HFF-Myc (cell line): ENCODE results near the gene IL19.

ENCODE experiments used
- DNase-seq: peaks from one replicate; pipeline ENCODE4 v3.0.0-alpha.2; 2011; ENCODE audit warnings: low read depth; ENCODE audit errors: extremely low read depth
- H3K4me3 ChIP-seq: replicated peaks from 2 replicates; pipeline ENCODE4 v1.5.1; 2011; ENCODE audit warnings: low read depth, mild to moderate bottlenecking, control low read depth, low read length
- TF ChIP-seq, protein P1 (sequence below): IDR thresholded peaks from 2 replicates; pipeline ENCODE4 v1.5.1; 2012; ENCODE audit warnings: mild to moderate bottlenecking, low read depth, low read length, control low read depth; ENCODE audit errors: missing control alignments

Gene IL19

DNA sequence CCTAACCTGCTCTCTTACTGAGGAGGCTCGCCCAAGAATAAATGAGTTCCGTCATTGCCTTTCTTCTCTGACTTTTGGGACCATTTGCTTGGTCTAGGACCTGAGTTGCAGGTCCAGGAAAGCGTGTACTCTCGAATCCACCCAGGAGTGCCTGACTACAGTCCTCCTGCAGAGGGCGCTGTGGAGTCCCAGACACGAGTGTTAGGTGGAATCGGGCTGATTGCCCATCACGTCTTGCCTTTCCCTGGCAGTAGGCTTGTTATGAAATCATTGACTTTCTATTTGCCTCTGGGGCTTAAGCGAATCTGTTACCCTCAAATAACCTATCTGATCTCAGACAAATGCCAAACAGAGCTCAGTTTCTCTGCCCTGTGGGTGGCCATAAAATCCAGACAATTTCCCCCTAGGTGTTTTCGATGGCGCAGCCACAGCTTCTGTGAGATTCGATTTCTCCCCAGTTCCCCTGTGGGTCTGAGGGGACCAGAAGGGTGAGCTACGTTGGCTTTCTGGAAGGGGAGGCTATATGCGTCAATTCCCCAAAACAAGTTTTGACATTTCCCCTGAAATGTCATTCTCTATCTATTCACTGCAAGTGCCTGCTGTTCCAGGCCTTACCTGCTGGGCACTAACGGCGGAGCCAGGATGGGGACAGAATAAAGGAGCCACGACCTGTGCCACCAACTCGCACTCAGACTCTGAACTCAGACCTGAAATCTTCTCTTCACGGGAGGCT is 94.5 kb downstream of the IL19 start, which contains the start of gene IL20:
Gene IL20 (plus strand): TSS at position 685 of the 733 bp plus-strand sequence. CDS start 230 bp downstream, outside the sequence.
- TF ChIP-seq, protein P1, sequence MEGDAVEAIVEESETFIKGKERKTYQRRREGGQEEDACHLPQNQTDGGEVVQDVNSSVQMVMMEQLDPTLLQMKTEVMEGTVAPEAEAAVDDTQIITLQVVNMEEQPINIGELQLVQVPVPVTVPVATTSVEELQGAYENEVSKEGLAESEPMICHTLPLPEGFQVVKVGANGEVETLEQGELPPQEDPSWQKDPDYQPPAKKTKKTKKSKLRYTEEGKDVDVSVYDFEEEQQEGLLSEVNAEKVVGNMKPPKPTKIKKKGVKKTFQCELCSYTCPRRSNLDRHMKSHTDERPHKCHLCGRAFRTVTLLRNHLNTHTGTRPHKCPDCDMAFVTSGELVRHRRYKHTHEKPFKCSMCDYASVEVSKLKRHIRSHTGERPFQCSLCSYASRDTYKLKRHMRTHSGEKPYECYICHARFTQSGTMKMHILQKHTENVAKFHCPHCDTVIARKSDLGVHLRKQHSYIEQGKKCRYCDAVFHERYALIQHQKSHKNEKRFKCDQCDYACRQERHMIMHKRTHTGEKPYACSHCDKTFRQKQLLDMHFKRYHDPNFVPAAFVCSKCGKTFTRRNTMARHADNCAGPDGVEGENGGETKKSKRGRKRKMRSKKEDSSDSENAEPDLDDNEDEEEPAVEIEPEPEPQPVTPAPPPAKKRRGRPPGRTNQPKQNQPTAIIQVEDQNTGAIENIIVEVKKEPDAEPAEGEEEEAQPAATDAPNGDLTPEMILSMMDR: peak; percentile 97
- peak; percentile 70 for DNase-seq
- no peak within 1 kb of the TSS for H3K4me3 ChIP-seq

DNA sequence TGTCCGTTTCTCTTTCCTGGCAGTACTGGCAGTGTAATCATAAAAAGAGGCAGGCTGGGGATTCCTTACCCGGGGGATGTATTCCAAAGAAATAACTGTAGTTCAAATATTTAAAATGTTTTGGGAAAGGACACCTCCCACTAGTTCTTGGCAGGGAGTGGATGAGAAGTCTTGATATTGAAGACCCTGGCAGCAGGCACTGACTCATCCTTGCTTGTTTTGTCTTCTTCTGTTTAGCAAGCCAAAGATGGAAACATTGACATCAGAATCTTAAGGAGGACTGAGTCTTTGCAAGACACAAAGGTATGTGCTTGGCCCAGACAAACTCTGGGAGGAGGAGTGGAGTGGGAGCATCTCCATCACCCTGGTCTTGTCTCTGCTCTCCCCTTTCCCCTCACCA is 95.5 kb downstream of the IL19 start:
- TF ChIP-seq, protein P1: no peak
- no peak overlapping the region for H3K4me3 ChIP-seq
- no peak for DNase-seq

DNA sequence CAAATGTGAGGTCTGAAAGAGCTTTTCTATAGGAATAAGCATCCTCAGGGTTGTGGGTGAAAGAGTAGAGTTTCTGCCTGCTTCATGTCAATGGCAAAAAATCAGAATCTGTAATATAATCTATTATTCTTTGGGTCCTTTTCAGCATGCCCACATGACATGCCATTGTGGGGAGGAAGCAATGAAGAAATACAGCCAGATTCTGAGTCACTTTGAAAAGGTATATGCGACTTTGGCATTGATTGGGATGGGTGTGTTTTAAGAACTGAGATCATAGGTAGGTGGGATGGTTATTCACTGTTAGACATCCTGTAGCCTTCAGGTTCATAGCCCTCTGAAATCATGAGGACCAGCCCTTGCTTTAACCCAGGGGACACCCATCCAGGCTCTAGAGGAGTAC is 96.7 kb downstream of the IL19 start:
- DNase-seq: no peak
- TF ChIP-seq, protein P1: no peak
- no peak overlapping the region for H3K4me3 ChIP-seq

DNA sequence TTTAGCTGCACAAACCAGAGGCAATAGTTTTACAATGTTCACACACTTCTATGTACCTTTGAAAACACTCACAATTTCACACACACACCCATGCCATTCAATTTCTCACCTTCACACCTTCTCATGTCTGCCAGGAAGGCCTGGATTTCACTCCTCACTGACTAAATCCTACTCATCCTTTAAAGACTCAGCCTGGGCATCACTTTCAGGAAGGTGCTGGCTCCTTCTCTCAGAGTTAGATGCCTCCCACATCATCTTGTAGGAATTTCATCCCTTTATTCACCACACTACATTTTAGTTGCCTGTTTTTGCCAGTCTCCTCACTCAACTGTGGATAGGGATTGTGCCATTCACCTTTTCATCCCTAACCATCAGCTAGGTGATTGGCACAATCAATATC is 97.1 kb downstream of the IL19 start:
- H3K4me3 ChIP-seq: no peak overlapping the region
- TF ChIP-seq, protein P1: no peak

DNA sequence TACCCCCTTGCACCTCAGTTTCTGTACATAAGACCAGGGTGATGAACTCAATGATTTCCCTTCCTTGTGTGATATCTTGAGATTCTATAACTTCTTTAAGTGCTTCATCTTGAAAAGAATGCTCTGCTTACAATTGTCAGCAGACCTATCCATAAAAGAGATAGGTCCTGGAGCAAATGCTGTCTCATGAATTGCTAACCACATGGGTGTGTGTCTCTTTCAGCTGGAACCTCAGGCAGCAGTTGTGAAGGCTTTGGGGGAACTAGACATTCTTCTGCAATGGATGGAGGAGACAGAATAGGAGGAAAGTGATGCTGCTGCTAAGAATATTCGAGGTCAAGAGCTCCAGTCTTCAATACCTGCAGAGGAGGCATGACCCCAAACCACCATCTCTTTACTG is 97.7 kb downstream of the IL19 start:
- H3K4me3 ChIP-seq: no peak overlapping the region
- TF ChIP-seq, protein P1: no peak
- no peak for DNase-seq

More for the DNA sequence above, 97.1 kb downstream of the IL19 start:
- no peak for DNase-seq

DNA sequence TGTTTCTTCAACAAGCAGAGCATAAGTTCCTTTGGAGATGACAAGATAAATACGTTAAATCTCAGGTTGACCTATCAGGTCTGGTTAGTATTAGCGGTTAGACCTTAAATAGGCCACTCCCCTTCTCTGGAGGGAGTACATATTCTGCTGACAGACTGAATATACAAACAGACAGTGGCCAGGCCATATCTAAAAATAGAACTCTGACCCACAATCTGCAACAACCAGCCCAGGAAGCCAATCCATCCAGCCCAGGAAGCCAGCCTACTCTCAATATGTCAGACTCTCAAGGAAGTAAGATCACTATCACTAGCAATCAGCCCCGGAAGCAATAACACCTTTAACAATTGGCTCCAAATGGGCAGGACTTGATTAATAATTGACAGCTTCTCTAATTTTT is 101.6 kb downstream of the IL19 start:
- no peak for DNase-seq
- H3K4me3 ChIP-seq: no peak overlapping the region
- TF ChIP-seq, protein P1: no peak
